MCF 10A (cell line): Measurements from ENCODE around the gene BICD1. TPM values are rescaled to one million over a fixed set of nuclear protein-coding genes. Genes with fewer than 3 reads are reported as not detected.

Experiments used
- BruUV-seq: library from RNA; stranded (reverse); fragments of 400-500 nt; replicated peaks from 2 replicates; lab custom pipeline; 2021; lab: Mats Ljungman, UMichigan
- CTCF ChIA-PET: fragments of 300-600 bp; sonication (Branson Sonifier 250); formaldehyde crosslinking; extraction: SDS; loops from one replicate; lab custom pipeline; 2021; ENCODE audit warnings: antibody characterized with exemption, inconsistent platforms; lab: Yijun Ruan, JAX
- POLR2A ChIA-PET: fragments of 300-600, 350-650 bp; sonication (Branson Sonifier 250); formaldehyde crosslinking; extraction: SDS; loops from one replicate; lab custom pipeline; 2020; ENCODE audit warnings: antibody characterized with exemption, inconsistent platforms; lab: Yijun Ruan, JAX
- DNase-seq: peaks from one replicate; pipeline ENCODE4 v3.0.0-alpha.2; 2018; ENCODE audit not compliant: unreplicated experiment
- H3K27ac Mint-ChIP-seq: one replicate; pipeline ENCODE4 v1.8.0; 2022; ENCODE audit warnings: mild to moderate bottlenecking, low read depth, mixed read lengths; ENCODE audit not compliant: unreplicated experiment
- H3K27me3 Mint-ChIP-seq: one replicate; pipeline ENCODE4 v1.8.0; 2022; ENCODE audit warnings: mixed read lengths; ENCODE audit not compliant: insufficient read depth, unreplicated experiment
- H3K36me3 Mint-ChIP-seq: one replicate; pipeline ENCODE4 v1.8.0; 2022; ENCODE audit warnings: mild to moderate bottlenecking, moderate library complexity, mixed read lengths; ENCODE audit not compliant: insufficient read depth, unreplicated experiment
- H3K4me1 Mint-ChIP-seq: one replicate; pipeline ENCODE4 v1.8.0; 2022; ENCODE audit warnings: mixed read lengths; ENCODE audit not compliant: insufficient read depth, unreplicated experiment
- H3K4me3 Mint-ChIP-seq: one replicate; pipeline ENCODE4 v1.8.0; 2022; ENCODE audit warnings: mild to moderate bottlenecking, moderate library complexity, mixed read lengths; ENCODE audit not compliant: unreplicated experiment
- H3K9me3 Mint-ChIP-seq: one replicate; pipeline ENCODE4 v1.8.0; 2022; ENCODE audit warnings: mixed read lengths; ENCODE audit not compliant: unreplicated experiment
- intact Hi-C: fragments of 100-400 bp; cut with micrococcal nuclease; formaldehyde crosslinking; loops from 2 replicates; pipeline ENCODE4 v1.14.1; 2022
- total RNA-seq: library from RNA; stranded (reverse); gene quantifications from 2 replicates; pipeline ENCODE4 v1.2.3, GENCODE V29; 2022
- TF ChIP-seq, protein P1 (sequence below): fragments of 200-600 bp; IDR thresholded peaks from one replicate; pipeline ENCODE4 v1.8.0; 2022; ENCODE audit warnings: antibody characterized with exemption, mild to moderate bottlenecking; ENCODE audit not compliant: unreplicated experiment

The BICD1 gene
- total RNA-seq, 1 experiment from 2014 or later = 49.3 TPM

DNA sequence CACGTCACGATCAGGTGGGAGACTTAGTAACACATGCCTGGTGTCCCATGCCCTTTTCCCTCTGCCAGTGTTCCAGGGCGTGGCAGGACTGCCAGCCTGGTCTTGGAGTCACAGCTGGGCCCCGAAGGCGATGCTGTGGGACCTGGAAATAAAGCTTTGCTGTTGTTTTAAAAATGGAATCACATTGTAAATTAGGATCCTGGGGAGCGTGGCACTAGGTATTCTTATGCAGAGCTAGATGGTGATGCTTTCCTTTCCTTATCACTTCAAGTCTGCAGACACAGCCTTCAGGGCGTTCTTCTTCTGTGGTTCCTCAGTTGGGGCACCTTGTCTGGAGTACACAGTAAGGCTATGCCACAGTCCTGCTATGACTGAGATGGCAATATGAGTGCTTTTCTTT lies 64.6 kb downstream of the BICD1 start:
- ChIA-PET POLR2A (interaction anchor here (0.6 to 0.7 kb wide), 2 partner anchors 56 to 582 kb away, joined by 3 to 5 read pairs; no protein-coding TSS in a partner anchor), CTCF (interaction anchor here (0.5 kb wide), 1 partner anchor 9 kb away, joined by 4 read pairs; no protein-coding TSS in a partner anchor)
- Mint-ChIP-seq H3K27ac (no peak overlapping the region), H3K36me3 (no peaks in the 10 kb centered on the region), H3K27me3 (no peaks in the 10 kb centered on the region), H3K9me3 (no peaks in the 10 kb centered on the region), H3K4me3 (no peak overlapping the region), H3K4me1 (no peaks in the 10 kb centered on the region)
- BruUV-seq = no TSS peak
- TF ChIP-seq, protein P1, sequence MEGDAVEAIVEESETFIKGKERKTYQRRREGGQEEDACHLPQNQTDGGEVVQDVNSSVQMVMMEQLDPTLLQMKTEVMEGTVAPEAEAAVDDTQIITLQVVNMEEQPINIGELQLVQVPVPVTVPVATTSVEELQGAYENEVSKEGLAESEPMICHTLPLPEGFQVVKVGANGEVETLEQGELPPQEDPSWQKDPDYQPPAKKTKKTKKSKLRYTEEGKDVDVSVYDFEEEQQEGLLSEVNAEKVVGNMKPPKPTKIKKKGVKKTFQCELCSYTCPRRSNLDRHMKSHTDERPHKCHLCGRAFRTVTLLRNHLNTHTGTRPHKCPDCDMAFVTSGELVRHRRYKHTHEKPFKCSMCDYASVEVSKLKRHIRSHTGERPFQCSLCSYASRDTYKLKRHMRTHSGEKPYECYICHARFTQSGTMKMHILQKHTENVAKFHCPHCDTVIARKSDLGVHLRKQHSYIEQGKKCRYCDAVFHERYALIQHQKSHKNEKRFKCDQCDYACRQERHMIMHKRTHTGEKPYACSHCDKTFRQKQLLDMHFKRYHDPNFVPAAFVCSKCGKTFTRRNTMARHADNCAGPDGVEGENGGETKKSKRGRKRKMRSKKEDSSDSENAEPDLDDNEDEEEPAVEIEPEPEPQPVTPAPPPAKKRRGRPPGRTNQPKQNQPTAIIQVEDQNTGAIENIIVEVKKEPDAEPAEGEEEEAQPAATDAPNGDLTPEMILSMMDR = no peak
- DNase-seq = no peak
- intact Hi-C loops = no loop called here

DNA sequence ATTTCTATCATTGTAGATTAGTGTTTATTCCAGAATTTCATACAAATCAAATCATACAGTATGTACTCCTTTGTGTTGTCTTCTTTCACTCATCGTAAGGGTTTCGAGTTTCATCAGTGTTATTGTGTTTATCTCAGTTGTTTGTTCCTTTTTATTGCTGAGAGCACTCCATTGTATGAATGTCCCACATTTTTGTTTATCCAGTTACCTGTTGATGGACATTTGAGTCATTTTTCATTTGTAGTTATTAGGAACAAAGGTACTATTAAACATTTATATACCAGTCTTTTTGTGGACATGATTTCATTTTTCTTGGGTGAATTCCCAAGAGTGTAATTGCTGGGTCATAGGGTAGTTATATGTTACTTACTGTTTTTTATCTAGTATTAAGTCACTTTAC lies 70.0 kb downstream of the BICD1 start:
- CTCF ChIA-PET = interaction anchor here (1.1 kb wide), 1 partner anchor 9 kb away, joined by 6 read pairs; no protein-coding TSS in a partner anchor
- no peaks in the 10 kb centered on the region for H3K4me1 Mint-ChIP-seq
- DNase-seq = no peak
- no TSS peak for BruUV-seq
- no peaks in the 10 kb centered on the region for H3K27me3 Mint-ChIP-seq
- intact Hi-C loops = no loop called here
- H3K36me3 Mint-ChIP-seq = no peaks in the 10 kb centered on the region
- POLR2A ChIA-PET = no interaction called here
- no peak overlapping the region for H3K27ac Mint-ChIP-seq
- no peak overlapping the region for H3K4me3 Mint-ChIP-seq
- H3K9me3 Mint-ChIP-seq = no peaks in the 10 kb centered on the region
- TF ChIP-seq, protein P1 = no peak

DNA sequence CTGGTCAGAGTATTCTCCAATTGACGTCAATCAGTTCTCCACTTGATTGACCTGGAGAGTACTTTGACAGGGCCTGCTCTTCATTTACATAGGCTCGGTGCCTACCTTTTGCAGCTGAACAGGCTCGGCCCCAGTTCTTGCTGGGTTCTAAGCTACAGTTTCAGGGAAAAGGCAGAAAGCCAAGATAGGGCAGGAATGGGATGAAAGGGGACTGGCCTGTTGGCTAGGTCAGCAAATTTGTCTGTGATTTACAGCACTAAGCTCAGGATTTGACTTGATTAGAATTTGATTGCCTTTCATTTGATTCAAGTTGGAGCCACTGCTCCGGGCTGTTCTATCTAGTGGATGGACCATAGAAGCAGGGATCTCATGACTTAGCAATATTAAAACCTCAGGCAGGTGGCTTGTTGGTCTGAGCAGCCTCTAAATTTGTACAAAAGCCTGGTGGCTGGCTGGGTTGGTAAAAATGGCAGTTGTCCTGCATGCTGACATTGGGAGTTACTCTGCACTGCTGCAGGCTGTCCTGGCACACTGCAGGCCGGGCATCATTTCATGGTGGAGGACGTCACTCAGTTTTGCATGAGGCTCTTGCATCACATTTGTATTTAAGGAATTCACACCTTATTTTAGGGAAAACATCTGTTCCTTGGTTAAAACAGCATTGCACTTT lies 71.8 kb downstream of the BICD1 start:
- intact Hi-C loops = no loop called here
- Mint-ChIP-seq H3K36me3 (no peaks in the 10 kb centered on the region), H3K4me1 (no peaks in the 10 kb centered on the region), H3K27me3 (no peaks in the 10 kb centered on the region), H3K9me3 (no peaks in the 10 kb centered on the region), H3K27ac (no peak overlapping the region), H3K4me3 (no peak overlapping the region)
- no peak for DNase-seq
- TF ChIP-seq, protein P1 = no peak
- BruUV-seq = no TSS peak
- CTCF ChIA-PET = interaction anchor here (0.7 kb wide), 1 partner anchor 110 kb away, joined by 4 read pairs; no protein-coding TSS in a partner anchor
- POLR2A ChIA-PET = interaction anchor here (0.7 kb wide), 1 partner anchor 64 kb away, joined by 3 read pairs; no protein-coding TSS in a partner anchor

DNA sequence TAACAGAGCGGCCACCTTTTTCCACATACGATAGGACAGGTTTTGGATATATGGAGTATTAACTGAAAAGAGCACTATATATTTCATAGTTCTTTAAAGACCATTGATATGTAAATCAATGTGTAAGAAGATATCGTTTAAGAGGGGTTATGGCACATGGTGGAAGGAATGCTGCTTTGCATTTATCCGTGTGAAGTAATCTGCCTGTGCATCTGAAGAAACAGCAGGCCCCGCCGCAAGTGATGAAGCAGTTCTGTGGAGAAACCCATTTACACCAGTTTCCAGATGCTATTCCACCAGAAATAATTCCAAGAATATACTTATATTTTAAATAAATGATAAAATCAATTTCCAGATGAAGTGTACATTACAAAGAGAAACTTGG lies 72.4 kb downstream of the BICD1 start:
- ChIA-PET CTCF (no interaction called here), POLR2A (no interaction called here)
- no peak for DNase-seq
- BruUV-seq = no TSS peak
- intact Hi-C loops = no loop called here
- Mint-ChIP-seq H3K36me3 (no peaks in the 10 kb centered on the region), H3K4me1 (no peaks in the 10 kb centered on the region), H3K27ac (no peak overlapping the region), H3K4me3 (no peak overlapping the region), H3K27me3 (no peaks in the 10 kb centered on the region), H3K9me3 (no peaks in the 10 kb centered on the region)
- TF ChIP-seq, protein P1 = no peak
